GM12878 (cell line): ENCODE data around the gene ZNF469. TPM values are rescaled to one million over a fixed set of nuclear protein-coding genes. Genes with fewer than 3 reads are reported as not detected.

Experiments
- ATAC-seq: fragments of 200-7000 bp; cut with Tn5 transposase; 3 replicates; pipeline ENCODE4 v1.9.1; 2020; ENCODE audit warnings: mild to moderate bottlenecking, moderate library complexity
- BruUV-seq: library from RNA; stranded (reverse); fragments of 400-500 nt; replicated peaks from 2 replicates; lab custom pipeline; 2021; lab: Mats Ljungman, UMichigan
- CTCF ChIA-PET: fragments of 300-600 bp; sonication (Branson Sonifier 250); formaldehyde crosslinking; extraction: SDS; loops from one replicate; lab custom pipeline; 2021; ENCODE audit warnings: inconsistent platforms; lab: Yijun Ruan, JAX
- POLR2A ChIA-PET: fragments of 350-600 bp; formaldehyde crosslinking; extraction: SDS; loops from one replicate; lab custom pipeline; 2021; ENCODE audit warnings: inconsistent platforms; lab: Charles Lee
- RAD21 ChIA-PET: fragments of 300-600 bp; sonication (Branson Sonifier 250); formaldehyde crosslinking; loops from one replicate; lab custom pipeline; 2023; ENCODE audit warnings: antibody characterized with exemption; ENCODE audit not compliant: unreplicated experiment; lab: Charles Lee
- SMC1A ChIA-PET: fragments of 300-600 bp; sonication (Branson Sonifier 250); formaldehyde crosslinking; loops from one replicate; lab custom pipeline; 2023; ENCODE audit not compliant: unreplicated experiment, uncharacterized antibody; lab: Charles Lee
- DNase-seq: peaks from one replicate; pipeline ENCODE4 v3.0.0-alpha.2; 2011; ENCODE audit warnings: low read depth, low spot score
- FAIRE-seq: peaks from 3 replicates; lab custom pipeline; 2011; peaks lifted over from hg19 to GRCh38; lab: Jason Lieb, UNC
- H2AFZ ChIP-seq: 2 replicates; pipeline ENCODE4 v1.6.0; 2011; ENCODE audit warnings: low read depth, low read length, control low read depth; ENCODE audit not compliant: control insufficient read depth
- H3K27ac ChIP-seq: 2 replicates; pipeline ENCODE4 v1.5.1; 2011; ENCODE audit warnings: control low read depth; ENCODE audit not compliant: control insufficient read depth, insufficient read depth
- H3K27me3 ChIP-seq, 2 experiments: replicated peaks in 1 of 2; 2 replicates each; pipeline versions ENCODE4 v1.6.0 to v1.6.1; 2011; ENCODE audit warnings: low read length in 1 of 2; ENCODE audit not compliant: control insufficient read depth in 2 of 2, insufficient read depth in 2 of 2
- H3K36me3 ChIP-seq, 2 experiments: 2 replicates each; pipeline ENCODE4 v1.5.1; 2011; ENCODE audit warnings: low read length in 1 of 2; ENCODE audit not compliant: control insufficient read depth in 2 of 2, insufficient read depth in 2 of 2
- H3K4me1 ChIP-seq: 2 replicates; pipeline ENCODE4 v1.6.1; 2011; ENCODE audit warnings: mild to moderate bottlenecking, low read length, moderate library complexity, mixed read lengths; ENCODE audit not compliant: control insufficient read depth, insufficient read depth
- H3K4me2 ChIP-seq: 2 replicates; pipeline ENCODE4 v1.6.0; 2011; ENCODE audit warnings: control low read depth; ENCODE audit not compliant: control insufficient read depth, insufficient read depth
- H3K4me3 ChIP-seq: fragments of 200-600 bp; sonication (generic); 2 replicates; pipeline ENCODE4 v1.5.1; 2016
- H3K79me2 ChIP-seq: 2 replicates; pipeline ENCODE4 v1.6.0; 2011; ENCODE audit warnings: low read length; ENCODE audit not compliant: control insufficient read depth, insufficient read depth
- H3K9ac ChIP-seq: 2 replicates; pipeline ENCODE4 v1.8.0; 2011; ENCODE audit warnings: low read length, control low read depth, mixed read lengths; ENCODE audit not compliant: control insufficient read depth, insufficient read depth
- H3K9me3 ChIP-seq: replicated peaks from 3 replicates; pipeline ENCODE4 v1.5.1; 2011; ENCODE audit warnings: mild to moderate bottlenecking, low read length; ENCODE audit not compliant: control insufficient read depth, insufficient read depth
- H4K20me1 ChIP-seq: 2 replicates; pipeline ENCODE4 v1.6.0; 2011; ENCODE audit not compliant: control insufficient read depth, insufficient read depth
- EED ChIP-seq: sonication (generic); IDR thresholded peaks from 2 replicates; pipeline ENCODE4 v1.6.1; 2016; ENCODE audit warnings: antibody characterized with exemption, low read depth
- EGR1 ChIP-seq, 2 experiments: IDR thresholded peaks; 1 replicate in 1 of 2; 2 replicates in 1 of 2; pipeline ENCODE4 v1.6.1; 2011 to 2012; ENCODE audit warnings: low read depth in 2 of 2, low read length in 2 of 2, borderline replicate concordance in 1 of 2, mild to moderate bottlenecking in 1 of 2, moderate library complexity in 1 of 2
- IRF4 ChIP-seq: IDR thresholded peaks from 2 replicates; pipeline ENCODE4 v1.6.1; 2011; ENCODE audit warnings: low read depth, low read length
- LARP7 ChIP-seq: fragments of 450-650 bp; IDR thresholded peaks from 2 replicates; pipeline ENCODE4 v1.6.1; 2017; ENCODE audit warnings: mild to moderate bottlenecking
- NKRF ChIP-seq: fragments of 450-650 bp; conservative IDR thresholded peaks from 2 replicates; pipeline ENCODE4 v1.6.1; 2017; ENCODE audit warnings: mild to moderate bottlenecking, moderate library complexity
- SMAD1 ChIP-seq: fragments of 450-650 bp; IDR thresholded peaks from 2 replicates; pipeline ENCODE4 v1.6.1; 2018; ENCODE audit warnings: mild to moderate bottlenecking, low read depth; ENCODE audit not compliant: partially characterized antibody
- STAT1 ChIP-seq: fragments of 450-650 bp; conservative IDR thresholded peaks from 2 replicates; pipeline ENCODE4 v1.6.1; 2014; ENCODE audit warnings: antibody characterized with exemption, mild to moderate bottlenecking
- TCF3 ChIP-seq: IDR thresholded peaks from 2 replicates; pipeline ENCODE4 v1.6.1; 2012; ENCODE audit warnings: low read depth, mild to moderate bottlenecking, low read length, borderline replicate concordance; ENCODE audit not compliant: insufficient read depth
- ZBTB40 ChIP-seq: fragments of 450-650 bp; IDR thresholded peaks from 2 replicates; pipeline ENCODE4 v1.6.1; 2016; ENCODE audit warnings: mild to moderate bottlenecking, moderate library complexity, borderline replicate concordance
- ZNF622 ChIP-seq: fragments of 450-650 bp; IDR thresholded peaks from 2 replicates; pipeline ENCODE4 v1.6.1; 2017; ENCODE audit warnings: mild to moderate bottlenecking, inconsistent platforms
- WGBS: methylation state at CpG from one replicate; pipeline ENCODE4 v1.1.6; 2016; ENCODE audit warnings: low lambda C conversion rate; ENCODE audit not compliant: insufficient replicate concordance, insufficient coverage; ENCODE audit errors: missing lambda C conversion rate; 5-methylcytosine and 5-hydroxymethylcytosine counted together
- in situ Hi-C: fragments of 300-500 bp; cut with MboI; formaldehyde crosslinking; loops from 9 replicates; pipeline ENCODE4 v1.14.3; 2018; ENCODE audit warnings: mixed read lengths
- intact Hi-C: fragments of 100-400 bp; cut with micrococcal nuclease; formaldehyde crosslinking; loops from one replicate; pipeline ENCODE4 v1.14.2; 2022; ENCODE audit not compliant: unreplicated experiment
- polyA plus RNA-seq, 11 experiments: library from polyadenylated mRNA; depleted of rRNA in 4 of 11; unstranded in 6 of 11; stranded (reverse) in 5 of 11; fragments of >200 nt; fragmentation: Nextera tagmentation in 4 of 11; fragmentation: Illumina TruSeq in 1 of 11; extraction: Ambion mirVana in 4 of 11; extraction: Trizol in 1 of 11; gene quantifications; 1 replicate in 1 of 11; 2 replicates in 10 of 11; pipeline versions ENCODE4 v1.2.1 to v1.2.3, GENCODE V29; 2011 to 2016; ENCODE audit warnings: inconsistent platforms in 2 of 11, missing spikeins in 2 of 11, low read depth in 1 of 11
- total RNA-seq, 4 experiments: library from RNA; depleted of rRNA in 3 of 4; stranded (reverse); fragments of >200 nt in 3 of 4; fragmentation: Illumina TruSeq in 1 of 4; extraction: Trizol in 1 of 4; gene quantifications; 2 replicates each; pipeline versions ENCODE4 v1.2.1 to v1.2.3, GENCODE V29; 2013 to 2021

ZNF469 gene
- total and polyA plus RNA-seq, 10 of the 15 experiments (the other 5 are each of a cell fraction or from before 2014, with no cell fraction given), result 0.01 to 0.21 (median 0.04) TPM; not detected in 3

- Histone ChIP-seq H2AFZ (no peak overlapping the region), H3K27ac (no peak overlapping the region), H3K79me2 (no peaks in the 10 kb centered on the region), H3K9me3 (no peaks in the 10 kb centered on the region; the same call in 2 of the 3 replicates)
- WGBS, result 30% methylated on average over 6 of the region's 6 CpGs
- no peak for ATAC-seq
- SMC1A ChIA-PET, result no interaction called here
- TF ChIP-seq NKRF (no peak), ZBTB40 (no peak), ZNF622 (no peak), IRF4 (no peak), STAT1 (no peak), EED (no peak), TCF3 (no peak), LARP7 (no peak), SMAD1 (no peak), EGR1 (IDR thresholded peaks at IDR 0.05; ENCODE audit: borderline replicate concordance in 1 of 2, low read depth in 2 of 2, low read length in 2 of 2) (no peak)
- TF ChIP-seq, all 136 proteins: peak for 0
- BruUV-seq, result no TSS peak
- Histone ChIP-seq H3K27me3 (no peaks in the 10 kb centered on the region), H3K4me1 (peaks cover 5% of the 10 kb centered on the region; the same call in 1 of the 2 replicates), H3K36me3 (no peaks in the 10 kb centered on the region), H3K4me3 (no peak overlapping the region), H4K20me1 (no peaks in the 10 kb centered on the region), H3K4me2 (no peak overlapping the region), H3K9ac (no peak overlapping the region)
- ChIA-PET RAD21 (no interaction called here), CTCF (no interaction called here), POLR2A (no interaction called here)
- DNase-seq (no peak), FAIRE-seq (no peak)
- intact Hi-C loops, result no loop called here
- in situ Hi-C loops, result no loop called here
Observed at GRCh38 chr16:88365244-88365865, 17.4 kb upstream of the ZNF469 start.
